Measurements from ENCODE around the gene CDC42BPG. TPM values are rescaled to one million over a fixed set of nuclear protein-coding genes. Genes with fewer than 3 reads are reported as not detected.

CDC42BPG gene
- polyA plus RNA-seq, 4 donors, result 8.3 to 36.5 (median 19.5) TPM

DNA sequence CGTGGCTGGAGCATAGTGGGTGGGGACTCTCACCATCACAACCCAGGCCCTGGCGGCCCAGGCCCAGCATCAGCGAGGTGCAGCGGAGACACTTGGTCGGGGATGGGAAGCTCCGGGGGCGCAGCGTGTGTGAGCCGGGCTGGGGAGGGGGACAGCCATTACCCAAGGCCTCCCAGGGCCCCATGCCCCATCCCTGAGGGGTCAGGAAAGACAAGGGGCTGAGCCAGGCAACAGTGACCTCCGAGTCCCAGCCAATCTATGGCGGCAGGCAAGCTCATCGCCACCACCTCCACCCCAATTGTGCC lies 11.3 kb downstream of the CDC42BPG start:
- no peak for DNase-seq
- Histone ChIP-seq H3K9me3 (ENCODE audit: control insufficient read depth in 2 of 2, insufficient read depth in 1 of 2, low read depth in 1 of 2, low read length in 1 of 2) (no peaks in the 10 kb centered on the region), H3K27me3 (ENCODE audit: control insufficient read depth in 3 of 3, insufficient read depth in 3 of 3, low read length in 3 of 3) (no peaks in the 10 kb centered on the region), H3K4me1 (ENCODE audit: control insufficient read depth in 3 of 3, insufficient read depth in 2 of 3, low read depth in 1 of 3, low read length in 2 of 3) (no peaks in the 10 kb centered on the region), H3K36me3 (ENCODE audit: control insufficient read depth in 3 of 3, insufficient read depth in 2 of 3, low read depth in 1 of 3, low read length in 3 of 3) (peaks cover 0 to 92% (median 27%) of the 10 kb centered on the region in 3 donors), H3K4me3 (ENCODE audit: low read depth in 1 of 3, low read length in 3 of 3) (no peak overlapping the region), H3K27ac (ENCODE audit: low read depth in 1 of 3, low read length in 2 of 3) (no peak overlapping the region)
- WGBS, 3 donors, result 92 to 96% (median 95%) methylated on average over 12 of the region's 12 CpGs
- no peak for FAIRE-seq

DNA sequence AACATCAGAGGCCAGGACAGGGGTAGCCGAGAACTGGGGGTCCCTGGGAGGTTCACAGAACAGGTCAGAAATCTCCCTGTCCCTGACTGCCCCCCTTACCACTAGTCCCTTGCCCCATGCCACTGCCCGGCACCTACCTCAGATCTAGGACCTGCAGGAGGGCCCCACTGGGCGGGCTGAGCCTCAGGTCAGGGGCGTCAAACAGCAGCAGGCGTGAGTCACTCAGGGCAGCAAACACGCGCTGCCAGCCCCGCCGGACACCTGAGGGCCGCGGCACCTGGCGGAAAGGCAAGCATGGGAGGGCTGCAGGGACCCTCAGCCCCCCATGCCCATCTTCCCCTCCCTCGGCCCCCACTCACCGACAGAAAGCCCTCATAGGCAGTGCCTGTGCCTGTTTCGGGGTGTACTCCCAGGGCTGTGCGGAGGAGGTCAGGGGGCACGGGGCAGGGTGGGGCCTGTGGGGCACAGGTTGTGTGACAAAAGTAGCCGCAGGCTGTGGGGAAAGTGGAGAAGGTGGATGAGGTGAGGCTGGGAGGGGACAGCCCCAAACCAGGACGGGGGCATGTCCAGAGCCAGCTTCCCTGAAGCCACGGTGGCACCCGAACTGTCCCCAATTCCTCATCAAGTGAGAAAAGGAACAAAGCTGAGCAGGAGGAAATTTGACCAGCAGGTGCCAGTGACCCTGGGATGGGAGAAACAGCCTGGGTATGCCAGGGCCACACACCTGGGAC lies 11.8 kb downstream of the CDC42BPG start:
- H3K9me3 ChIP-seq (ENCODE audit: control insufficient read depth in 2 of 2, insufficient read depth in 1 of 2, low read depth in 1 of 2, low read length in 1 of 2), result no peaks in the 10 kb centered on the region
- no peak for DNase-seq
- H3K27ac ChIP-seq (ENCODE audit: low read depth in 1 of 3, low read length in 2 of 3), result no peak overlapping the region
- 92 to 96% (median 95%) methylated on average over 20 to 21 of the region's 21 CpGs for WGBS, 3 donors
- peaks cover 0 to 92% (median 27%) of the 10 kb centered on the region in 3 donors for H3K36me3 ChIP-seq (ENCODE audit: control insufficient read depth in 3 of 3, insufficient read depth in 2 of 3, low read depth in 1 of 3, low read length in 3 of 3)
- no peak overlapping the region for H3K4me3 ChIP-seq (ENCODE audit: low read depth in 1 of 3, low read length in 3 of 3)
- FAIRE-seq, result no peak
- no peaks in the 10 kb centered on the region for H3K4me1 ChIP-seq (ENCODE audit: control insufficient read depth in 3 of 3, insufficient read depth in 2 of 3, low read depth in 1 of 3, low read length in 2 of 3)
- no peaks in the 10 kb centered on the region for H3K27me3 ChIP-seq (ENCODE audit: control insufficient read depth in 3 of 3, insufficient read depth in 3 of 3, low read length in 3 of 3)

DNA sequence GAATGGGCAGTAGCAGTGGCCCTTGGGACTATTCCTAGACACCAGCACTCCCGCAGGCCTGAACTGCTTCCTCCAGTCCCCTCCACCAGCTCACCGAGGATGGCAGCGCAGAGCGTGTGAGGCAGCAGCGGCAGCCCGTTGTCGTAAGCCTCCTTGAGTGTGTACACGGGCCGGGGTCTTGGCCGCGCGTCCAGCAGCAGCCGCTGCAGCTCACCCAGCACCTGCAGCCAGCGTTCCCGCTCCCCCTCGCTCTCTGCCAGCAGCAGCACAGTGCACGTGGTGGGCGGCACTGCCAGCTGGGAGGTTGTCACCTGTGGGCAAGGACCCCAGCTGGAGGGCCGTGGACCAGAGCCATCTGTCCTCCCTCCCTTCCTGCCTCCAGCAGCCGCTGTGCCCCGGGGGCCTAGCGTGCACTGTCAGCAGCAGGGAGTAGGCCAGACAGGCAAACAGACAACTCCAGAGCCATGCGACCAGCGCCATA lies 13.0 kb downstream of the CDC42BPG start:
- Histone ChIP-seq H3K4me1 (ENCODE audit: control insufficient read depth in 3 of 3, insufficient read depth in 2 of 3, low read depth in 1 of 3, low read length in 2 of 3) (no peaks in the 10 kb centered on the region), H3K36me3 (ENCODE audit: control insufficient read depth in 3 of 3, insufficient read depth in 2 of 3, low read depth in 1 of 3, low read length in 3 of 3) (peaks cover 0 to 93% (median 35%) of the 10 kb centered on the region in 3 donors), H3K27ac (ENCODE audit: low read depth in 1 of 3, low read length in 2 of 3) (no peak overlapping the region), H3K9me3 (ENCODE audit: control insufficient read depth in 2 of 2, insufficient read depth in 1 of 2, low read depth in 1 of 2, low read length in 1 of 2) (no peaks in the 10 kb centered on the region), H3K27me3 (ENCODE audit: control insufficient read depth in 3 of 3, insufficient read depth in 3 of 3, low read length in 3 of 3) (no peaks in the 10 kb centered on the region), H3K4me3 (ENCODE audit: low read depth in 1 of 3, low read length in 3 of 3) (no peak overlapping the region)
- WGBS, 3 donors, result 89 to 94% (median 93%) methylated on average over 22 to 24 of the region's 24 CpGs
- no peak for FAIRE-seq
- DNase-seq, result no peak

DNA sequence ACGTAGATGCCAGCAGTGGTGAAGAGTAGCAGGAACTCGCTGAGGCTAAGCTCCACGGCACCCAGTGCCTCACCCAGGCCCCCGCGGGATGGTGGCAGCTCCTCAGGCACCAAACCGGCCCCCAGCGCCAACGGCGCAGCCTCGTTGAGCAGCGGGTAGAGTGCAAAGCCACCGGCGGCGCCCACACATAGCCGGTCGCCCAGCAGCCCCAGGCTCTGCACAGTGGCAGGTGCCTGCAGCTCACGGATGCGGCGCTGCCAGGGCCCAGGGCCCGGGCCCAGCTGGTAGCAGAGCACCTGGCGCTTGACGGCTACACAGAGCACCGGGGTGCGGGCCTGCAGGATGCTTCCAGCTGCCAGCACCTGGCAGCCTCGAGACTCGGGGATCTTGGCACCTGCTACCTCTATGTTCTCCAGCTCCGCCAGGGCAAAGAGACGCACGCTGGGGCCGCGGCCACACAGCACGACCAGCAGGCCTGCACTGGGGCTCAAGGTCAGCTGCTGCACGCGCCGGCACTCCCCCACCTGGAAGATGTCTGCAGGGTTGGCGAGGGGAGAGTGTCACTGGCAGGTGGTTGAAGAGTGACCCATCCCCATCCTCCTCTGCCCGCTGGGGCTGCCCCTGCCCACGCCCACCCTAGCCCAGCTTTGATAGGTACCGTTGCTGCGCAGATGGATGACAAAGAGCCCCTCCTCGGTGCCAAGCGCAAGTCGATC lies 14.8 kb downstream of the CDC42BPG start:
- 89 to 91% (median 91%) methylated on average over 36 to 43 of the region's 43 CpGs for WGBS, 3 donors
- Histone ChIP-seq H3K9me3 (ENCODE audit: control insufficient read depth in 2 of 2, insufficient read depth in 1 of 2, low read depth in 1 of 2, low read length in 1 of 2) (no peaks in the 10 kb centered on the region), H3K4me3 (ENCODE audit: low read depth in 1 of 3, low read length in 3 of 3) (no peak overlapping the region), H3K4me1 (ENCODE audit: control insufficient read depth in 3 of 3, insufficient read depth in 2 of 3, low read depth in 1 of 3, low read length in 2 of 3) (no peaks in the 10 kb centered on the region), H3K27me3 (ENCODE audit: control insufficient read depth in 3 of 3, insufficient read depth in 3 of 3, low read length in 3 of 3) (no peaks in the 10 kb centered on the region), H3K36me3 (ENCODE audit: control insufficient read depth in 3 of 3, insufficient read depth in 2 of 3, low read depth in 1 of 3, low read length in 3 of 3) (peaks cover 2 to 90% (median 33%) of the 10 kb centered on the region in 3 donors), H3K27ac (ENCODE audit: low read depth in 1 of 3, low read length in 2 of 3) (no peak overlapping the region)
- FAIRE-seq (no peak), DNase-seq (no peak)

DNA sequence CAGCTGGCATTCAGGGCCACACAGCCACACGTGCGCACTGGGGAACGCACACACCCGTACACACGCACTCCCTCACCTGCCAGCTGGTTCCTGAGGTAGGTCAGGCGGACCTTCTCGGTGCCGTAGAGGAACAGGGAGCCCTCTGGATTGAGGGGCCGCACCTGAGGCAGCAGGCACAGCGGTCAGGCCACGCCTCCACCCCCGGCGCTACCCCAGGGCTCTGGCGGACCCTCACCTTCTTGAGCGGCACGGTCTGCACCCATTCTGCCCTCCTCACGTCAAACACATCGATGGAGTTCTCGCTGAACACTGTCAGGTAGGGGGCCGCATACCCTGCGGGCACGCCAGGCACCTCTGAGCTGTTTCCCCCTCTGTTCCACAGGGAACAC lies 17.0 kb downstream of the CDC42BPG start:
- Histone ChIP-seq H3K36me3 (ENCODE audit: control insufficient read depth in 3 of 3, insufficient read depth in 2 of 3, low read depth in 1 of 3, low read length in 3 of 3) (peaks cover 2 to 78% (median 18%) of the 10 kb centered on the region in 3 donors), H3K4me1 (ENCODE audit: control insufficient read depth in 3 of 3, insufficient read depth in 2 of 3, low read depth in 1 of 3, low read length in 2 of 3) (no peaks in the 10 kb centered on the region), H3K9me3 (ENCODE audit: control insufficient read depth in 2 of 2, insufficient read depth in 1 of 2, low read depth in 1 of 2, low read length in 1 of 2) (no peaks in the 10 kb centered on the region), H3K27ac (ENCODE audit: low read depth in 1 of 3, low read length in 2 of 3) (no peak overlapping the region), H3K4me3 (ENCODE audit: low read depth in 1 of 3, low read length in 3 of 3) (no peak overlapping the region), H3K27me3 (ENCODE audit: control insufficient read depth in 3 of 3, insufficient read depth in 3 of 3, low read length in 3 of 3) (no peaks in the 10 kb centered on the region)
- DNase-seq (no peak), FAIRE-seq (no peak)
- WGBS, 3 donors, result 93 to 97% (median 95%) methylated on average over 19 to 22 of the region's 22 CpGs

DNA sequence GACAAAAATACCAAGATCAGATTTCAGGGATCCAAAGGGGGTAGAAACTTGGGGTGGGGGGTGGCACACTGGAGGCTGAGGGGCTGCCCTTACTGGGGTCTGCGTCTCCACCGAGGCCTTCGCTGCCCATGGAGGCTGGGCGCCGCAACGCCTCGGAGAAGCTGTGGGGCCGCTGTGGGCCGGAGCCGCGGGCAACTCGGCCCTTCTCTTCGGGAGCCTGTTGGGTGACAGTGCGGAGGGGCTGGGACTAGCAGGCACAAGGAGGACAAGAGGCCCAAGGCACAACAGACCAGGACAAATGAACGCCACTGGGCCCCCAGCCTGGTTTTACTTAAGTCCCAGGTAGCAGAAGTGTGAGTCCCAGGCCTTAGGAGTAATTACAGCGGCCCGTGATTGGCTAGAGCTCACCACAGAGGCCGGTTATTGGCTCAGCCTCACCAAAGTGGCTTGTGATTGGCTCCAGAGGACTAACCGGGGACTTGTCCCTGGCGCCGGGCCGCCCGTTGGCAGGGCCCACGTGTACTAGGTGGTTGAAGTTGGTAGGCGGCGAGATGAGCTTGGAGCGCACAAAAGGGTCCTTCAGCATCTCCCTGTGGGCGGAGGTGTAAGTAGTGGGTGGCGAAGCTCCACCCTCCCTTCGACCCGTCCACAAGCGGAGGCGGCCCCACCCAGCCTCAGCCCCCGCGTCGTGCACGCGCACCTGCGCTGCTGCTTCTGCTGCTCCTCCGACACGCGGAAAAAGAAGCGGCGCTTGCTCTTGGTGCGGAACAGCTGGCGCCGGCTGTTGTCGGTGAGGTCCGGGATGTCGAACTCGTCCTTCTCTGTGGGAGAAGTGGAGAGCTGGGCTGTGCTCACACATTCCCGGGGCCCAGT lies 17.6 kb downstream of the CDC42BPG start:
- Histone ChIP-seq H3K36me3 (ENCODE audit: control insufficient read depth in 3 of 3, insufficient read depth in 2 of 3, low read depth in 1 of 3, low read length in 3 of 3) (peaks cover 2 to 71% (median 15%) of the 10 kb centered on the region in 3 donors), H3K9me3 (ENCODE audit: control insufficient read depth in 2 of 2, insufficient read depth in 1 of 2, low read depth in 1 of 2, low read length in 1 of 2) (no peaks in the 10 kb centered on the region), H3K4me1 (ENCODE audit: control insufficient read depth in 3 of 3, insufficient read depth in 2 of 3, low read depth in 1 of 3, low read length in 2 of 3) (no peaks in the 10 kb centered on the region), H3K27me3 (ENCODE audit: control insufficient read depth in 3 of 3, insufficient read depth in 3 of 3, low read length in 3 of 3) (no peaks in the 10 kb centered on the region), H3K27ac (ENCODE audit: low read depth in 1 of 3, low read length in 2 of 3) (no peak overlapping the region), H3K4me3 (ENCODE audit: low read depth in 1 of 3, low read length in 3 of 3) (no peak overlapping the region)
- 91 to 96% (median 94%) methylated on average over 51 to 52 of the region's 52 CpGs for WGBS, 3 donors
- no peak for DNase-seq
- FAIRE-seq, result no peak

DNA sequence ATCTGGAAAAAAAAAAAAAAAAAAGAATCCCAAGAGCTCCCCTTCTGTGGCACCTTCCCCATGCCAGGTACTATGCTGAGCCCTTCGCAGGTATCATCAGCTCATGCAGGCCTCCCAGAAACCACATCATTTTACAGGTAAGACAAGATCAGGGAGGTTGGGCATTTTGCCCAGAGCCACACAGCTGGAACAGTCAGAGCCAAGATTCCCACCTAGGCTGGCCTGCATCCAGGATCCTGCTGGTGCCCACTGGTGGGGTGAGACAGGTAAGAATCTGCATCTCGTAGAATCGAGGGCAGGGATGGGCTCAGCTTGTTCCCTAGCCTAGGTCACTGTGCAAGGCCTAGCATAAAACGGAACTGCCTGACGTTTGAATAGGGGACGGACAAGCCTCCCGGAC lies 18.4 kb downstream of the CDC42BPG start:
- peaks cover 2 to 64% (median 13%) of the 10 kb centered on the region in 3 donors for H3K36me3 ChIP-seq (ENCODE audit: control insufficient read depth in 3 of 3, insufficient read depth in 2 of 3, low read depth in 1 of 3, low read length in 3 of 3)
- H3K27me3 ChIP-seq (ENCODE audit: control insufficient read depth in 3 of 3, insufficient read depth in 3 of 3, low read length in 3 of 3), result no peaks in the 10 kb centered on the region
- FAIRE-seq (no peak), DNase-seq (no peak)
- no peak overlapping the region for H3K27ac ChIP-seq (ENCODE audit: low read depth in 1 of 3, low read length in 2 of 3)
- no peaks in the 10 kb centered on the region for H3K9me3 ChIP-seq (ENCODE audit: control insufficient read depth in 2 of 2, insufficient read depth in 1 of 2, low read depth in 1 of 2, low read length in 1 of 2)
- WGBS, 3 donors, result 84 to 96% (median 91%) methylated on average over 7 of the region's 7 CpGs
- no peak overlapping the region for H3K4me3 ChIP-seq (ENCODE audit: low read depth in 1 of 3, low read length in 3 of 3)
- no peaks in the 10 kb centered on the region for H3K4me1 ChIP-seq (ENCODE audit: control insufficient read depth in 3 of 3, insufficient read depth in 2 of 3, low read depth in 1 of 3, low read length in 2 of 3)

DNA sequence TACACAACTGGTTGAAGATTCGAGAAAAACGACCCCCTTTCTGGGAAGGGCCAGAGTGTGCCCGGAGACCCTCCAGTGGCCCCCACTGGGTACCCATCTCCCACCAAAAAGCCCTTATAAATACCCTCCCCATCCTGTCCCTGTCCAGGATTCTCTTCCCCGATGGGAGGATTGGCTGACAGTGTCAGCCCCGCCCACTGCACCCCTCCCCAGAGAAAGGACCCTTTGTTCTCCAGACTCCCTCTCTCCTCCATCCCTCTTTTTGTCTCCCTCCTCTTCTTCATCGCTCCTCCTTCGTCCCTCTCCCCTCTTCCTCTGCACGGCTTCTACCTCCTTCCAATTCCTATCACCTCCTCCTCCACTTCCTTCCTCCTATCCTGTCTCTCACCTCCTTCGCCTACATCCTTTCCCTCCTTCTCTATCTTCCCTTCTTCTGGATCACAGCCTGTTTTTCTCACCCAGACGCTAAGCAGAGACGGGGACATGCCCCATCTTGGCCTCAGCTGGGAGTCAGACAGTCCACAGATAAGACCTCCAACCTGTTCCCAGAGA lies 20.8 kb downstream of the CDC42BPG start:
- Histone ChIP-seq H3K36me3 (ENCODE audit: control insufficient read depth in 3 of 3, insufficient read depth in 2 of 3, low read depth in 1 of 3, low read length in 3 of 3) (peaks cover 2 to 43% (median 13%) of the 10 kb centered on the region in 3 donors), H3K4me1 (ENCODE audit: control insufficient read depth in 3 of 3, insufficient read depth in 2 of 3, low read depth in 1 of 3, low read length in 2 of 3) (no peaks in the 10 kb centered on the region), H3K27me3 (ENCODE audit: control insufficient read depth in 3 of 3, insufficient read depth in 3 of 3, low read length in 3 of 3) (no peaks in the 10 kb centered on the region), H3K27ac (ENCODE audit: low read depth in 1 of 3, low read length in 2 of 3) (no peak overlapping the region), H3K4me3 (ENCODE audit: low read depth in 1 of 3, low read length in 3 of 3) (no peak overlapping the region), H3K9me3 (ENCODE audit: control insufficient read depth in 2 of 2, insufficient read depth in 1 of 2, low read depth in 1 of 2, low read length in 1 of 2) (no peaks in the 10 kb centered on the region)
- FAIRE-seq, result no peak
- WGBS, 3 donors, result 77 to 81% (median 80%) methylated on average over 11 of the region's 11 CpGs
- DNase-seq, result no peak
